ENCODE measurements around the gene NRG2. TPM values are rescaled to one million over a fixed set of nuclear protein-coding genes. Genes with fewer than 3 reads are reported as not detected.

NRG2 gene
- total and polyA plus RNA-seq, 2 of the 8 experiments (the other 6 are each of a cell fraction or from before 2014, with no cell fraction given): 0.27 to 0.54 TPM

DNA sequence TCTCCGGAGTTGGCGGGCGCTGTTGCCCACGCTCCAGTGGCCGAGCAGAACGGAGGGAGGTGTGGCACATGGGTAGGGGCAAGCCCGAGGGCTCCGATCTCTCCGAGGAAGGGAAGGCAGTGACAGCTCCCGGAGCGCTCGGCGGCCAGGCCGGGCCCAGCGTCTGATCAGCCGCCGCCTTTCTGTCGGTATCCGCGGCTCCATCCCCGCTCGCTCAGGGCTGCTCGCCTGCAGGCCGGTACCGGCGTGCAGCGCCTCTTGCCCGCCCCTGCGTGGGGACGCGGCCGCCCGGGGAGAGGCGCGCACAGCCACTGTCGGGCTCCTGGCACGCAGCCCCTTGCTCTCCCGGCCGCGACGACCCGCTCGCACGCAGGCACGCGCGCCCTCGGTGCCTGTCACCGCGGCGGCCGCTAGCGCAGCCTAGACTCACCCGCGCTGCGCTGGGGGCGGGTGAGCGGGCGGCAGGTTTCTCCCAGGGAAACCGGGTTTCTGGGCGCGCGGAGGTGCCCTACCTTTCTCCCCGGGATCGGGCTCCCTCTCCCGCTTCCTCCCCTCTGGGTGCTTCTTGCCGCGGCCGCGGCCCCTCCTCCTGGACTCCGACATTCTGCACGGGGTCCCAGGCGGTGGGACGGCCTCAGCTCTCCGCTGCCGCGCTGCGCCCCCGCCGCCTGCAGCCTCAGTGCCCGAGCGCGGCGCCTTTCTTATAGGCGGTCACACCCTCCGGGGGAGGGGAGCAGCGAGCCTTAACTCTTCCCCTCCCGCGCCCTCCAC is 139.1 kb downstream of the NRG2 start (continued):
- 0 out of 4 replicates have a peak, but pooled peaks of 1 of the 2 experiments have one; percentile 64 for TF ChIP-seq SIN3A (conservative IDR thresholded peaks at IDR 0.05 in 1 of 2, IDR thresholded peaks at IDR 0.05 in 1 of 2; ENCODE audit: low read depth in 1 of 2, low read length in 2 of 2)
- TF ChIP-seq, protein P1, sequence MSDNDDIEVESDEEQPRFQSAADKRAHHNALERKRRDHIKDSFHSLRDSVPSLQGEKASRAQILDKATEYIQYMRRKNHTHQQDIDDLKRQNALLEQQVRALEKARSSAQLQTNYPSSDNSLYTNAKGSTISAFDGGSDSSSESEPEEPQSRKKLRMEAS (IDR thresholded peaks at IDR 0.05): no peak
- TF ChIP-seq CTBP2 (IDR thresholded peaks at IDR 0.05; ENCODE audit: borderline replicate concordance, insufficient read depth, insufficient read length, low read length): peak; percentile 81
- TF ChIP-seq RBBP5 (IDR thresholded peaks at IDR 0.05; ENCODE audit: borderline replicate concordance, low read depth, low read length): peak; percentile 91
- no peak for TF ChIP-seq GABPA (IDR thresholded peaks at IDR 0.05; ENCODE audit: borderline replicate concordance, insufficient read depth, low read length)
- TF ChIP-seq EGR1 (IDR thresholded peaks at IDR 0.05; ENCODE audit: borderline replicate concordance, low read depth, low read length): peak; percentile 31; the same call in 1 of the 2 replicates
- no peak for TF ChIP-seq KDM1A (IDR thresholded peaks at IDR 0.05; ENCODE audit: borderline replicate concordance, low read length)
- peak; percentile 96 for TF ChIP-seq SUZ12 (IDR thresholded peaks at IDR 0.05; ENCODE audit: low read length)
- TF ChIP-seq, protein P2, sequence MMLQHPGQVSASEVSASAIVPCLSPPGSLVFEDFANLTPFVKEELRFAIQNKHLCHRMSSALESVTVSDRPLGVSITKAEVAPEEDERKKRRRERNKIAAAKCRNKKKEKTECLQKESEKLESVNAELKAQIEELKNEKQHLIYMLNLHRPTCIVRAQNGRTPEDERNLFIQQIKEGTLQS (IDR thresholded peaks at IDR 0.05; ENCODE audit: insufficient read depth, low read depth, low read length): no peak
- TF ChIP-seq EZH2 (IDR thresholded peaks at IDR 0.05; ENCODE audit: low read depth, low read length, severe bottlenecking): peak; percentile 90
- no peak for TF ChIP-seq SP4 (IDR thresholded peaks at IDR 0.05; ENCODE audit: low read length)
- TF ChIP-seq KDM4A (IDR thresholded peaks at IDR 0.05; ENCODE audit: low read depth, low read length, severe bottlenecking): peak; percentile 69
- no peak for TF ChIP-seq CEBPB (IDR thresholded peaks at IDR 0.05; ENCODE audit: low read depth, low read length)
- no peak for TF ChIP-seq TAF1 (IDR thresholded peaks at IDR 0.05; ENCODE audit: low read depth, low read length)

Data from H1 (cell line).